ENCODE data around the gene HMG20B.
"Not testable (repeated sequence)": the region's sequence is repeated elsewhere in the genome, so short reads cannot be mapped to it uniquely, and the experiment has no call there.

HMG20B gene

DNA sequence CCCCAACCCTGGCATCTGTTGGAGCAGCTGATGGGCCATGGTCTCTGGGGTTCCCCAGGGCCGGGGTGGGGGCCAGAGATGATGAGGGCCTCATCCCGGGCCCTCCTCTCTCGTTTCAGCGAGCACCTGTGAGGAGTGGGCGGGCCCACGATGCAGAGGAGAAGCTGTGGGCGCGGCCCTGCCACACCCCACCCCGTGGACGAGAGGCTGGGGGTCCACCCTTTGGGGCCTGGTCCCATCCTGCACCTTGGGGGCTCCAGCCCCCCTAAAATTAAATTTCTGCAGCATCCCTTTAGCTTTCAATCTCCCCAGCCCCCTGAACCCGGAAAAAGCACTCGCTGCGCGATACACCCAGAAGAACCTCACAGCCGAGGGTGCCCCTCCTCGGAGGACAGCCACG, 5.6 kb downstream of the HMG20B start:
- ATAC-seq: no peak
- no peak for TF ChIP-seq ZNF8 (CRISPR knock-in tag; IDR thresholded peaks at IDR 0.05)
- no peak for TF ChIP-seq ZNF70 (CRISPR knock-in tag; IDR thresholded peaks at IDR 0.05)
- TF ChIP-seq TCF4 (CRISPR knock-in tag; IDR thresholded peaks at IDR 0.05; ENCODE audit: borderline replicate concordance): no peak
- TF ChIP-seq ZNF565 (CRISPR knock-in tag; conservative IDR thresholded peaks at IDR 0.05; ENCODE audit: low read depth): no peak
- TF ChIP-seq, protein P1, sequence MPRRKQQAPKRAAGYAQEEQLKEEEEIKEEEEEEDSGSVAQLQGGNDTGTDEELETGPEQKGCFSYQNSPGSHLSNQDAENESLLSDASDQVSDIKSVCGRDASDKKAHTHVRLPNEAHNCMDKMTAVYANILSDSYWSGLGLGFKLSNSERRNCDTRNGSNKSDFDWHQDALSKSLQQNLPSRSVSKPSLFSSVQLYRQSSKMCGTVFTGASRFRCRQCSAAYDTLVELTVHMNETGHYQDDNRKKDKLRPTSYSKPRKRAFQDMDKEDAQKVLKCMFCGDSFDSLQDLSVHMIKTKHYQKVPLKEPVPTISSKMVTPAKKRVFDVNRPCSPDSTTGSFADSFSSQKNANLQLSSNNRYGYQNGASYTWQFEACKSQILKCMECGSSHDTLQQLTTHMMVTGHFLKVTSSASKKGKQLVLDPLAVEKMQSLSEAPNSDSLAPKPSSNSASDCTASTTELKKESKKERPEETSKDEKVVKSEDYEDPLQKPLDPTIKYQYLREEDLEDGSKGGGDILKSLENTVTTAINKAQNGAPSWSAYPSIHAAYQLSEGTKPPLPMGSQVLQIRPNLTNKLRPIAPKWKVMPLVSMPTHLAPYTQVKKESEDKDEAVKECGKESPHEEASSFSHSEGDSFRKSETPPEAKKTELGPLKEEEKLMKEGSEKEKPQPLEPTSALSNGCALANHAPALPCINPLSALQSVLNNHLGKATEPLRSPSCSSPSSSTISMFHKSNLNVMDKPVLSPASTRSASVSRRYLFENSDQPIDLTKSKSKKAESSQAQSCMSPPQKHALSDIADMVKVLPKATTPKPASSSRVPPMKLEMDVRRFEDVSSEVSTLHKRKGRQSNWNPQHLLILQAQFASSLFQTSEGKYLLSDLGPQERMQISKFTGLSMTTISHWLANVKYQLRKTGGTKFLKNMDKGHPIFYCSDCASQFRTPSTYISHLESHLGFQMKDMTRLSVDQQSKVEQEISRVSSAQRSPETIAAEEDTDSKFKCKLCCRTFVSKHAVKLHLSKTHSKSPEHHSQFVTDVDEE (CRISPR knock-in tag; IDR thresholded peaks at IDR 0.05): no peak
- no peak for TF ChIP-seq CREB5 (CRISPR knock-in tag; IDR thresholded peaks at IDR 0.05; ENCODE audit: low read depth)
- no peak for TF ChIP-seq ESRRG (CRISPR knock-in tag; IDR thresholded peaks at IDR 0.05)
- no peak for TF ChIP-seq TOX (CRISPR knock-in tag; IDR thresholded peaks at IDR 0.05; ENCODE audit: borderline replicate concordance)
- TF ChIP-seq ZFP3 (CRISPR knock-in tag; IDR thresholded peaks at IDR 0.05): no peak
- TF ChIP-seq, protein P2, sequence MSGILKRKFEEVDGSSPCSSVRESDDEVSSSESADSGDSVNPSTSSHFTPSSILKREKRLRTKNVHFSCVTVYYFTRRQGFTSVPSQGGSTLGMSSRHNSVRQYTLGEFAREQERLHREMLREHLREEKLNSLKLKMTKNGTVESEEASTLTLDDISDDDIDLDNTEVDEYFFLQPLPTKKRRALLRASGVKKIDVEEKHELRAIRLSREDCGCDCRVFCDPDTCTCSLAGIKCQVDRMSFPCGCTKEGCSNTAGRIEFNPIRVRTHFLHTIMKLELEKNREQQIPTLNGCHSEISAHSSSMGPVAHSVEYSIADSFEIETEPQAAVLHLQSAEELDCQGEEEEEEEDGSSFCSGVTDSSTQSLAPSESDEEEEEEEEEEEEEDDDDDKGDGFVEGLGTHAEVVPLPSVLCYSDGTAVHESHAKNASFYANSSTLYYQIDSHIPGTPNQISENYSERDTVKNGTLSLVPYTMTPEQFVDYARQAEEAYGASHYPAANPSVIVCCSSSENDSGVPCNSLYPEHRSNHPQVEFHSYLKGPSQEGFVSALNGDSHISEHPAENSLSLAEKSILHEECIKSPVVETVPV (CRISPR knock-in tag; IDR thresholded peaks at IDR 0.05): no peak
- no peak for TF ChIP-seq SNAI2 (CRISPR knock-in tag; IDR thresholded peaks at IDR 0.05)

DNA sequence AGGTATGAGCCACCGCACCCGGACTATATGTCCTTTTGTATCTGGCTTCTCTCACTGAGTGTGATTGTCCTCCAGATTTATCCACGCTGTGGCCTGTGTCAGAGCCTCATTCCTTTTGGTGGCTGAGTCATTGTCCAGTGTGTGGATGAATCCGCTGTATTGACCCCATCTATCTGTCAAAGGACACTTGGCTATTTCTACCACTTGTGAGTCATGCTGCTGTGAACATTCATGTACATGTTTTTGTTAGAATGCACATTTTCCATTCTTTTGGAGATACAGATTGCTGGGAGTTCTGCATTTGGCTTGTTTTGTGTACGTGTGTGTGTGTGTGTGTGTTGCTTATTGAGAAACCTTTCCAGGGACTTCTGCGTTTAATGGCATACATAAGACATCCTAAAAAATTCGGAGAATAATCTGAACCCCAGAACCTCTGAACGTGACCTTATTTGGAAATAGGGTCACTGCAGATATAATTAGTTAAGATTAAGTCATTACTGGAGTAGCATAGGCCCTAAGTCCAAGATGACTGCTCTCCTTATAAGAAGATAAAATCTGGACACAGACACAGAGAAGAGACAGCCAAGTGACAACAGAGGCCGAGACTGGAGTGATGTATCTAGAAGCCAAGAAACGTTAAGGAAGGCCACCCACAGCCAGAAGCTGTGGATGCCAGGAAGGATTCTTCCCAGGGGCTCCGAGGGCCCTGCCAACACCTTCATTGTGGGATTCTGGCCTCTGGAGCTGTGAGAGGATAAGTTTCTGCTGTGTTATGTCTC, 7.6 kb downstream of the HMG20B start:
- TF ChIP-seq ISL1 (CRISPR knock-in tag; IDR thresholded peaks at IDR 0.05): no peak
- TF ChIP-seq RARB (CRISPR knock-in tag; IDR thresholded peaks at IDR 0.05): no peak
- TF ChIP-seq ZNF8 (CRISPR knock-in tag; IDR thresholded peaks at IDR 0.05): no peak
- no peak for TF ChIP-seq CSDC2 (CRISPR knock-in tag; IDR thresholded peaks at IDR 0.05)
- no peak for TF ChIP-seq SNAI2 (CRISPR knock-in tag; IDR thresholded peaks at IDR 0.05)
- TF ChIP-seq TOX (CRISPR knock-in tag; IDR thresholded peaks at IDR 0.05; ENCODE audit: borderline replicate concordance): no peak
- no peak for TF ChIP-seq ZFP3 (CRISPR knock-in tag; IDR thresholded peaks at IDR 0.05)
- TF ChIP-seq GLIS3 (CRISPR knock-in tag; IDR thresholded peaks at IDR 0.05): no peak
- no peak for TF ChIP-seq ESRRG (CRISPR knock-in tag; IDR thresholded peaks at IDR 0.05)
- no peak for TF ChIP-seq PPARA (CRISPR knock-in tag; IDR thresholded peaks at IDR 0.05; ENCODE audit: borderline replicate concordance)
- TF ChIP-seq POU6F1 (CRISPR knock-in tag; IDR thresholded peaks at IDR 0.05; ENCODE audit: borderline replicate concordance, low read depth): no peak
- TF ChIP-seq CREB5 (CRISPR knock-in tag; IDR thresholded peaks at IDR 0.05; ENCODE audit: low read depth): no peak
- no peak for TF ChIP-seq ZNF70 (CRISPR knock-in tag; IDR thresholded peaks at IDR 0.05)
- TF ChIP-seq, protein P2 (CRISPR knock-in tag; IDR thresholded peaks at IDR 0.05): no peak
- TF ChIP-seq ZFP30 (CRISPR knock-in tag; IDR thresholded peaks at IDR 0.05): no peak
- ATAC-seq: peak; percentile 85

GRCh38 chr19:3581792-3582191, 9.0 kb downstream of the HMG20B start:
- not testable (repeated sequence) for ATAC-seq

GRCh38 chr19:3584036-3584802, 11.5 kb downstream of the HMG20B start:
- not testable (repeated sequence) for ATAC-seq

Data from SK-N-SH treated with all-trans-retinoic acid at 6 μM for 48 hours (cell line).